HG03097 (cell line): Measurements from ENCODE around the gene TMEM229A.

ENCODE experiments used
- ATAC-seq: cut with Tn5 transposase; IDR thresholded peaks from one replicate; pipeline ENCODE4 v1.9.1; 2021; ENCODE audit not compliant: unreplicated experiment, low FRiP score

Gene TMEM229A

GRCh38 chr7:123992913-123993518, 39.9 kb downstream of the TMEM229A start:
- ATAC-seq = no peak

- no peak for ATAC-seq
Observed at GRCh38 chr7:123987445-123987844, 45.4 kb downstream of the TMEM229A start.
